Hematopoietic multipotent progenitor cell treated with erythropoietin and hydrocortisone succinate and interleukin-3 and kit ligand, for 8 days (in vitro differentiated cells): ENCODE measurements around the gene VTI1A.
"Not testable (repeated sequence)": the region's sequence is repeated elsewhere in the genome, so short reads cannot be mapped to it uniquely, and the experiment has no call there.

ENCODE experiments used
- DNase-seq: peaks from one replicate; pipeline ENCODE4 v3.0.0-alpha.2; 2015

The VTI1A gene

GRCh38 chr10:112507988-112508387 lies 61.0 kb downstream of the VTI1A start:
- no peak for DNase-seq

- no peak for DNase-seq
Measured at GRCh38 chr10:112509558-112510291, 62.7 kb downstream of the VTI1A start.

GRCh38 chr10:112510384-112510783 lies 63.4 kb downstream of the VTI1A start:
- DNase-seq = no peak

- DNase-seq = no peak
Measured at GRCh38 chr10:112512294-112512693, 65.3 kb downstream of the VTI1A start.

- no peak for DNase-seq
Measured at GRCh38 chr10:112515126-112515525, 68.1 kb downstream of the VTI1A start.

- DNase-seq = no peak
Measured at GRCh38 chr10:112515852-112516251, 68.8 kb downstream of the VTI1A start.

GRCh38 chr10:112517451-112517862 lies 70.4 kb downstream of the VTI1A start:
- no peak for DNase-seq

GRCh38 chr10:112519133-112519761 lies 72.2 kb downstream of the VTI1A start:
- no peak for DNase-seq

- no peak for DNase-seq
Measured at GRCh38 chr10:112520914-112521313, 73.9 kb downstream of the VTI1A start.

- DNase-seq = no peak
Measured at GRCh38 chr10:112524641-112525040, 77.6 kb downstream of the VTI1A start.

- DNase-seq = peak; percentile 23
Measured at GRCh38 chr10:112525200-112525599, 78.2 kb downstream of the VTI1A start.

GRCh38 chr10:112526139-112526538 lies 79.1 kb downstream of the VTI1A start:
- no peak for DNase-seq

GRCh38 chr10:112526906-112527305 lies 79.9 kb downstream of the VTI1A start:
- DNase-seq = no peak

- DNase-seq = no peak
Measured at GRCh38 chr10:112528235-112528634, 81.2 kb downstream of the VTI1A start.

GRCh38 chr10:112531421-112531820 lies 84.4 kb downstream of the VTI1A start:
- DNase-seq = no peak

- DNase-seq = no peak
Measured at GRCh38 chr10:112532189-112532588, 85.2 kb downstream of the VTI1A start.

GRCh38 chr10:112532956-112533355 lies 85.9 kb downstream of the VTI1A start:
- DNase-seq = no peak

GRCh38 chr10:112533916-112534315 lies 86.9 kb downstream of the VTI1A start:
- no peak for DNase-seq

GRCh38 chr10:112535531-112535951 lies 88.5 kb downstream of the VTI1A start:
- no peak for DNase-seq

GRCh38 chr10:112536663-112537062 lies 89.6 kb downstream of the VTI1A start:
- DNase-seq = no peak

- no peak for DNase-seq
Measured at GRCh38 chr10:112538168-112538567, 91.2 kb downstream of the VTI1A start.

GRCh38 chr10:112539340-112539739 lies 92.3 kb downstream of the VTI1A start:
- DNase-seq = no peak

- DNase-seq = not testable (repeated sequence)
Measured at GRCh38 chr10:112542823-112543222, 95.8 kb downstream of the VTI1A start.

GRCh38 chr10:112546474-112546873 lies 99.5 kb downstream of the VTI1A start:
- no peak for DNase-seq
